M059J (cell line): ENCODE data around the gene RAB11FIP2. TPM values are rescaled to one million over a fixed set of nuclear protein-coding genes. Genes with fewer than 3 reads are reported as not detected.
"Not testable (repeated sequence)": the region's sequence is repeated elsewhere in the genome, so short reads cannot be mapped to it uniquely, and the experiment has no call there.

Experiments used
- DNase-seq: peaks from one replicate; pipeline ENCODE4 v3.0.0-alpha.2; 2012; ENCODE audit warnings: low read depth
- total RNA-seq: library from RNA; depleted of rRNA; stranded (reverse); fragments of >200 nt; shearing (Covaris generic); gene quantifications from 2 replicates; pipeline ENCODE4 v1.2.3, GENCODE V29; 2014; rRNA removed

RAB11FIP2 gene
- 7.4 and 9.7 TPM in 2 replicates for total RNA-seq

- DNase-seq, result peak; percentile 87
These were observed at the start of gene RAB11FIP2 for GRCh38 chr10:118046395-118047156. Gene RAB11FIP2 (minus strand): TSS chr10:118046941. CDS start chr10:118046163, 778 bp downstream.

GRCh38 chr10:118096022-118096421 is 49.3 kb upstream of the RAB11FIP2 start:
- DNase-seq, result no peak

- no peak for DNase-seq
These were observed 45.5 kb upstream of the RAB11FIP2 start for GRCh38 chr10:118092209-118092608.

- DNase-seq, result no peak
These were observed 34.1 kb upstream of the RAB11FIP2 start for GRCh38 chr10:118080817-118081216.

- no peak for DNase-seq
These were observed 30.0 kb upstream of the RAB11FIP2 start for GRCh38 chr10:118076705-118077104.

GRCh38 chr10:118072840-118073239 is 26.1 kb upstream of the RAB11FIP2 start:
- no peak for DNase-seq

GRCh38 chr10:118067389-118067788 is 20.6 kb upstream of the RAB11FIP2 start:
- not testable (repeated sequence) for DNase-seq

GRCh38 chr10:118062798-118063238 is 16.1 kb upstream of the RAB11FIP2 start:
- DNase-seq, result no peak

- no peak for DNase-seq
These were observed 11.6 kb upstream of the RAB11FIP2 start for GRCh38 chr10:118058371-118058770.

- DNase-seq, result no peak
These were observed 10.6 kb upstream of the RAB11FIP2 start for GRCh38 chr10:118057361-118057760.

- DNase-seq, result no peak
These were observed 7.6 kb upstream of the RAB11FIP2 start for GRCh38 chr10:118054383-118054782.

- DNase-seq, result no peak
These were observed 6.1 kb upstream of the RAB11FIP2 start for GRCh38 chr10:118052816-118053215.

GRCh38 chr10:118047880-118048279 is 1.1 kb upstream of the RAB11FIP2 start:
- DNase-seq, result no peak

- no peak for DNase-seq
These were observed 497 bp upstream of the RAB11FIP2 start for GRCh38 chr10:118047157-118047719.

- peak; percentile 73 for DNase-seq
These were observed 825 bp downstream of the RAB11FIP2 start for GRCh38 chr10:118045837-118046394.

GRCh38 chr10:118045158-118045836 is 1.4 kb downstream of the RAB11FIP2 start:
- DNase-seq, result no peak

- no peak for DNase-seq
These were observed 3.9 kb downstream of the RAB11FIP2 start for GRCh38 chr10:118042827-118043242.

GRCh38 chr10:118042336-118042735 is 4.4 kb downstream of the RAB11FIP2 start:
- peak; percentile 7 for DNase-seq

GRCh38 chr10:118041316-118041715 is 5.4 kb downstream of the RAB11FIP2 start:
- peak; percentile 69 for DNase-seq

- no peak for DNase-seq
These were observed 10.4 kb downstream of the RAB11FIP2 start for GRCh38 chr10:118036281-118036875.

- DNase-seq, result no peak
These were observed 11.3 kb downstream of the RAB11FIP2 start for GRCh38 chr10:118035354-118036005.
